Fibroblast of lung (primary cell): ENCODE results near the gene CEP164.

Experiments used
- CTCF ChIP-seq, 2 donors: IDR thresholded peaks in 1 of 2; conservative IDR thresholded peaks in 1 of 2; 1 replicate in 1 of 2; 2 replicates in 1 of 2; pipeline ENCODE4 v1.5.1; 2011 to 2012; ENCODE audit warnings: low read length in 2 of 2, control low read depth in 1 of 2, inconsistent platforms in 1 of 2, low read depth in 1 of 2, mild to moderate bottlenecking in 1 of 2
- EZH2 ChIP-seq: IDR thresholded peaks from 2 replicates; pipeline ENCODE4 v1.5.1; 2012; ENCODE audit warnings: low read length, control low read depth, mild to moderate bottlenecking; ENCODE audit errors: missing control alignments

DNA sequence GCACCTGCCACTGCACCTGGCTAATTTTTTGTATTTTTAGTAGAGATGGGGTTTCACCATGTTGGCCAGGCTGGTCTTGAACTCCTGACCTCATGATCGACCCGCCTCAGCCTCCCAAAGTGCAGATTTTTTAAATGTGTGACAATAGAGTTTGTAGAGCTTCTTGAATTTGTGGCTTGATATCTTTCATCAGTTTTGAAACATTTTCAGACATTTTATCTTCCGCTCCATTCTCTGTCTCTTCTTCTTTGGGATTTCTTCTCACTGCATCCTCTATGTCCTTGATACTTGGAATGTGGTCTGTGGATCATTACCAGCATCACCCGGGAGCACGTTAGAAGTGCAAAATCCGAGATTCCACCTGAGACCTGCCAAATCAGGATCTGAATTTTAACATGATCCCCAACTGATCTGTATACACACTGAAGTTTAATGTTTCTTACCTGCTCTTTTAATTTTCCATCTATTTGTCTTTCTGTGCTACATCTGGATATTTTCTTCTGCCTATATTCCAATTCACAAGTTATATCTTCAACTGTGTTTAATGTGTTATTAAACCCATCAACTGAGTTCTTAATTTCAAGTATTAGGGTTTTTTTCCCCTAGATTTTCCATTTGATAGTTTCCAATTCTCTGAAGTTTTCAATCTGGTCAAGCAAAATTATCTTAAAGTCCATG lies 126.4 kb downstream of the CEP164 start:
- TF ChIP-seq CTCF (conservative IDR thresholded peaks at IDR 0.05 in 1 of 2, IDR thresholded peaks at IDR 0.05 in 1 of 2; ENCODE audit: low read depth in 1 of 2, low read length in 2 of 2) (no peak), EZH2 (no peak)
